ENCODE data around the gene NEK10.

Gene NEK10

DNA sequence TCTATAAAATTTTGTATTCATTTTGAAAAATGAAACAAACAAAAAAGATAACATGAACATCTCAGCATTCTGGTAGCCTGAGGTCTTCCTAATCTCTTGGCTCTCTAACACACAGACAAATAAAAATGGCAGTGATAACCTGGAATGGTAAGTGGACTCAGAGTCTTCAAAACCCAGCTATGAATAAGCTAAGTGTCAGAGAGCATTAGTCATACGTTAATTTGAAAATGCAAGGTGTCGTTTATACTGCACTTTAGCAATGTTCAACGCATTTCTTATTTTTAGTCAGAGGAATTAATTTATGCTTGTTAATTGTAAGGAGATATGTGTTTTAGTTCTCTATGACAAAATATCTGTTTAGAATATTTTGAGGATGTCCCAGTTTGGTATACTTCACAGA is 294.3 kb downstream of the NEK10 start:
- DNase-seq (no peak), ATAC-seq (no peak)
- Mint-ChIP-seq H3K27me3 (peaks cover 19% of the 10 kb centered on the region), H3K27ac (no peak overlapping the region), H3K9me3 (peaks cover 0 to 13% of the 10 kb centered on the region in 2 donors), H3K4me1 (no peaks in the 10 kb centered on the region), H3K4me3 (no peak overlapping the region)

GRCh38 chr3:27073912-27074311 is 295.3 kb downstream of the NEK10 start:
- Mint-ChIP-seq H3K4me3 (no peak overlapping the region), H3K27me3 (peaks cover 19% of the 10 kb centered on the region), H3K4me1 (no peaks in the 10 kb centered on the region), H3K27ac (no peak overlapping the region), H3K9me3 (peaks cover 0 to 13% of the 10 kb centered on the region in 2 donors)
- ATAC-seq (no peak), DNase-seq (no peak)

DNA sequence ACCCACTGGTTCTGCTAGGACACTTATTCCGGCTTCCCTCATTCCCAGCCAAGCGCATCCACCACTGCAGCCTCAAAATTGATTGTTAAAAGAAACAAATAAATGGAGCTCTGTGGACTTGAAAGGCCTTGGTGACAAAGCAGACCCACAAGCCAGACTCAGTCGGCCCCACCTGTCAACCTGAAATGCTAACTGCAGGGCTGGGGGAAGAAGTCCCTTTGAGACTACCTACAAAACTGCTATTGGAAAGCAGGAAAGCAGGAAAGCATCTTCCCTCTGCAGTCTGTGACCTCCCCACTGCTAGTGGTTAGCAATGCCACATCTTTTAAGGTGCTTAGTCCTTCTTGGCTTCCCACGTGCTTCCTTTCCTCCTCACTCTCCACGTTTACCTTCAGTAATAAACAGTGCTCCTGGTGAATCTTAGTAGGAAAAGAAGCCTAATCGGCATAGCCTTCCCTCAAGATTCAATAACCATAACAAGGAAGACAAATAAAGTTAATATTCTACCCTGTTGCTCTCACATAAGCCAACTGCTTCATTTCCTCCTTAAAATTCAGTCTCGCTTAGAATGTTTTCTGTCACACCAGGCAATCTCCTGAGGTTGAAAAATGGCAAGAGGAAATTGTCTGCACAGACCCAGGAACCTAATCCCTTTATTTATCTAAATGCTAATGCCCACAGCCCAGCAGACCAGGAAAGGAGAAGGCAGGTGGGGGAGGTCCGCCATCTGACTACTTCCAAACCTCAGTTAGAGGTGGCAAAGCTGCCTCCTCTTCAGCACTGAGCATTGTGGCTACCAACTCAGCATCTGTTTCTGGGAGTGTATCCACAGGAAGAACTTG is 296.2 kb downstream of the NEK10 start:
- ATAC-seq (no peak), DNase-seq (no peak)
- Mint-ChIP-seq H3K9me3 (peaks cover 0 to 7% of the 10 kb centered on the region in 2 donors), H3K4me1 (no peaks in the 10 kb centered on the region), H3K27ac (no peak overlapping the region), H3K4me3 (no peak overlapping the region), H3K27me3 (peaks cover 19% of the 10 kb centered on the region)

- Mint-ChIP-seq H3K27me3 (no peaks in the 10 kb centered on the region), H3K9me3 (peaks cover 5 to 8% of the 10 kb centered on the region in 2 donors), H3K4me1 (no peaks in the 10 kb centered on the region), H3K4me3 (no peak overlapping the region), H3K27ac (no peak overlapping the region)
- ATAC-seq (no peak), DNase-seq (no peak)
These were observed 308.8 kb downstream of the NEK10 start for GRCh38 chr3:27060336-27060735.
